H9 (cell line): ENCODE results near the gene ACSM3. TPM values are rescaled to one million over a fixed set of nuclear protein-coding genes. Genes with fewer than 3 reads are reported as not detected.

Experiments used
- DNase-seq: peaks from one replicate; pipeline ENCODE4 v3.0.0-alpha.2; 2017
- H2AFZ ChIP-seq: one replicate; pipeline ENCODE4 v1.6.1; 2013; ENCODE audit warnings: mild to moderate bottlenecking, low read length, control low read depth, moderate library complexity
- H2AK5ac ChIP-seq: 2 replicates; pipeline ENCODE4 v1.6.1; 2013; ENCODE audit warnings: low read length, control low read depth, mixed read lengths; ENCODE audit not compliant: insufficient read length
- H2BK120ac ChIP-seq: one replicate; pipeline ENCODE4 v1.6.1; 2013; ENCODE audit warnings: low read depth, mild to moderate bottlenecking, low read length, control low read depth, inconsistent platforms; ENCODE audit not compliant: poor library complexity, severe bottlenecking
- H2BK12ac ChIP-seq: 2 replicates; pipeline ENCODE4 v1.6.1; 2013; ENCODE audit warnings: low read length, control low read depth, mixed read lengths, low read depth; ENCODE audit not compliant: insufficient read length
- H2BK15ac ChIP-seq: 2 replicates; pipeline ENCODE4 v1.6.1; 2013; ENCODE audit warnings: low read depth, low read length, control low read depth
- H2BK20ac ChIP-seq: one replicate; pipeline ENCODE4 v1.6.1; 2013; ENCODE audit warnings: low read depth, mild to moderate bottlenecking, low read length, control low read depth, inconsistent platforms; ENCODE audit not compliant: poor library complexity, severe bottlenecking
- H2BK5ac ChIP-seq: 2 replicates; pipeline ENCODE4 v1.6.1; 2013; ENCODE audit warnings: low read length, control low read depth, mixed read lengths; ENCODE audit not compliant: insufficient read length
- H3K14ac ChIP-seq: 2 replicates; pipeline ENCODE4 v1.6.1; 2013; ENCODE audit warnings: low read length, control low read depth; ENCODE audit not compliant: insufficient read depth
- H3K18ac ChIP-seq: 2 replicates; pipeline ENCODE4 v1.6.1; 2013; ENCODE audit warnings: low read depth, mild to moderate bottlenecking, mixed read lengths, low read length, control low read depth; ENCODE audit not compliant: insufficient read length
- H3K23ac ChIP-seq: 2 replicates; pipeline ENCODE4 v1.6.1; 2013; ENCODE audit warnings: low read length, control low read depth, mixed read lengths, low read depth; ENCODE audit not compliant: insufficient read length
- H3K23me2 ChIP-seq: 2 replicates; pipeline ENCODE4 v1.6.1; 2013; ENCODE audit warnings: low read depth, mild to moderate bottlenecking, mixed read lengths, low read length, control low read depth; ENCODE audit not compliant: insufficient read length, poor library complexity, severe bottlenecking
- H3K27ac ChIP-seq: 2 replicates; pipeline ENCODE4 v1.5.1; 2013; ENCODE audit warnings: low read length, control low read depth, mixed read lengths, low read depth; ENCODE audit not compliant: insufficient read length
- H3K27me3 ChIP-seq: 2 replicates; pipeline ENCODE4 v1.6.1; 2013; ENCODE audit warnings: low read length, control low read depth, inconsistent platforms; ENCODE audit not compliant: insufficient read depth
- H3K4ac ChIP-seq: 2 replicates; pipeline ENCODE4 v1.6.1; 2013; ENCODE audit warnings: low read depth, mild to moderate bottlenecking, control low read depth, inconsistent platforms, low read length, moderate library complexity
- H3K4me1 ChIP-seq: 2 replicates; pipeline ENCODE4 v1.6.1; 2013; ENCODE audit warnings: low read length, control low read depth, inconsistent platforms; ENCODE audit not compliant: insufficient read depth
- H3K4me2 ChIP-seq: 2 replicates; pipeline ENCODE4 v1.6.1; 2013; ENCODE audit warnings: low read length, control low read depth, mixed read lengths; ENCODE audit not compliant: insufficient read length, insufficient read depth
- H3K56ac ChIP-seq: 2 replicates; pipeline ENCODE4 v1.6.1; 2013; ENCODE audit warnings: low read depth, mild to moderate bottlenecking, mixed read lengths, low read length, control low read depth; ENCODE audit not compliant: insufficient read length
- H3K79me1 ChIP-seq: 2 replicates; pipeline ENCODE4 v1.6.1; 2013; ENCODE audit warnings: low read depth, mild to moderate bottlenecking, moderate library complexity, low read length, control low read depth, inconsistent platforms; ENCODE audit not compliant: insufficient read depth, poor library complexity, severe bottlenecking
- H3K79me2 ChIP-seq: 2 replicates; pipeline ENCODE4 v1.6.1; 2013; ENCODE audit warnings: low read length, control low read depth, inconsistent platforms; ENCODE audit not compliant: insufficient read depth
- H3K9ac ChIP-seq: 2 replicates; pipeline ENCODE4 v1.6.1; 2013; ENCODE audit warnings: low read length, control low read depth, mixed read lengths; ENCODE audit not compliant: insufficient read length; ENCODE audit errors: extremely low read depth
- H3K9me3 ChIP-seq: one replicate; pipeline ENCODE4 v1.6.1; 2013; ENCODE audit warnings: low read depth, low read length, inconsistent platforms; ENCODE audit not compliant: control insufficient read depth
- H3T11ph ChIP-seq: one replicate; pipeline ENCODE4 v1.6.1; 2013; ENCODE audit warnings: mild to moderate bottlenecking, low read length, control low read depth, inconsistent platforms
- H4K20me1 ChIP-seq: one replicate; pipeline ENCODE4 v1.6.1; 2013; ENCODE audit not compliant: control insufficient read depth, insufficient read length, insufficient read depth
- H4K5ac ChIP-seq: 2 replicates; pipeline ENCODE4 v1.6.1; 2013; ENCODE audit warnings: low read depth, mild to moderate bottlenecking, mixed read lengths, low read length, control low read depth; ENCODE audit not compliant: insufficient read length
- H4K8ac ChIP-seq: replicated peaks from 2 replicates; pipeline ENCODE4 v1.6.1; 2013; ENCODE audit warnings: low read length, control low read depth, mixed read lengths, low read depth; ENCODE audit not compliant: insufficient read length
- H4K91ac ChIP-seq: 2 replicates; pipeline ENCODE4 v1.6.1; 2013; ENCODE audit warnings: low read depth, mild to moderate bottlenecking, moderate library complexity, mixed read lengths, low read length, control low read depth; ENCODE audit not compliant: insufficient read length
- H3K27ac Mint-ChIP-seq, 3 experiments: 2 replicates in 2 of 3; 3 replicates in 1 of 3; pipeline ENCODE4 v1.8.0; 2020 to 2021; ENCODE audit warnings: mixed read lengths in 3 of 3, mild to moderate bottlenecking in 1 of 3, moderate library complexity in 1 of 3
- H3K27me3 Mint-ChIP-seq: 2 replicates; pipeline ENCODE4 v1.8.0; 2021; ENCODE audit warnings: low read depth, mild to moderate bottlenecking, moderate library complexity, mixed read lengths
- H3K36me3 Mint-ChIP-seq, 3 experiments: 2 replicates in 2 of 3; 3 replicates in 1 of 3; pipeline ENCODE4 v1.8.0; 2020 to 2021; ENCODE audit warnings: low read depth in 3 of 3, mixed read lengths in 3 of 3; ENCODE audit not compliant: insufficient read depth in 1 of 3
- H3K4me1 Mint-ChIP-seq, 2 experiments: 2 replicates each; pipeline ENCODE4 v1.8.0; 2020; ENCODE audit warnings: mixed read lengths in 2 of 2
- H3K4me3 Mint-ChIP-seq, 2 experiments: 2 replicates in 1 of 2; 3 replicates in 1 of 2; pipeline ENCODE4 v1.8.0; 2020 to 2021; ENCODE audit warnings: mild to moderate bottlenecking in 2 of 2, mixed read lengths in 2 of 2, moderate library complexity in 1 of 2
- H3K9me3 Mint-ChIP-seq, 2 experiments: 2 replicates in 1 of 2; 3 replicates in 1 of 2; pipeline ENCODE4 v1.8.0; 2020; ENCODE audit warnings: mild to moderate bottlenecking in 2 of 2, mixed read lengths in 2 of 2, moderate library complexity in 1 of 2
- CTCF ChIP-seq: fragments of 200-600 bp; sonication (generic); conservative IDR thresholded peaks from 3 replicates; pipeline ENCODE4 v1.8.0; 2021; ENCODE audit warnings: antibody characterized with exemption, mild to moderate bottlenecking
- WGBS: extraction: QIAGEN DNeasy Blood & Tissue Kit; methylation state at CpG from one replicate; pipeline ENCODE4 v1.1.7; 2013; ENCODE audit warnings: missing lambda C conversion rate, low lambda C conversion rate, mixed read lengths; ENCODE audit not compliant: insufficient read length; ENCODE audit errors: extremely low coverage; 5-methylcytosine and 5-hydroxymethylcytosine counted together
- total RNA-seq: library from RNA; stranded (reverse); gene quantifications from 2 replicates; pipeline ENCODE4 v1.2.1, GENCODE V29; 2021

Gene ACSM3
- total RNA-seq, 1 experiment from 2014 or later: 3.1 TPM

DNA sequence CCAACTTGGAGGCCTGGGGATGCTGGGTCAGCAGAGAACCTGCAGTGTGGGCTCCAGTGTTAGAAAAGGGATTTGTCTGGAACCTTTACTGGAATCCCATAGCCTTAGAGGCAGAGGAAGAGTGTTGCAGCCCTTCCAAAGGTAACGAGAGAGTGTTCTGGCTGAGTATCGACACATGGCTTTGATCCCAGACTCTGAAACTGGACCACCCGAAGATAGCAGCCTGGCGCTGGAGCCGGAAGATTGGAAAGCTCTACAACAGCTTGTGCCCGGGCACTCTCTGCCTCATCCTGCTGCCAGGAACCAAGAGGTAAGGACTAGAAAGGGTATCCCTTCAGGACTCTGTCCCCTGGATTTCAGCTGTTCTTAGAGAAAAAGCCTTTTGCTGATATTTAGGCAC lies 82.2 kb downstream of the ACSM3 start:
- Mint-ChIP-seq H3K4me3 (no peak overlapping the region), H3K27ac (no peak overlapping the region), H3K4me1 (no peaks in the 10 kb centered on the region), H3K9me3 (no peaks in the 10 kb centered on the region), H3K27me3 (no peaks in the 10 kb centered on the region), H3K36me3 (peaks cover 6 to 32% (median 17%) of the 10 kb centered on the region in 3 experiments)
- Histone ChIP-seq H2AK5ac (no peak overlapping the region), H4K5ac (no peak overlapping the region), H3K18ac (no peak overlapping the region), H3K23ac (no peak overlapping the region), H3T11ph (no peak overlapping the region), H3K79me1 (no peaks in the 10 kb centered on the region), H2AFZ (no peak overlapping the region), H3K4ac (no peak overlapping the region), H3K23me2 (no peaks in the 10 kb centered on the region), H2BK15ac (no peak overlapping the region), H3K14ac (no peak overlapping the region), H3K79me2 (no peaks in the 10 kb centered on the region), H2BK120ac (no peak overlapping the region), H2BK12ac (no peak overlapping the region), H4K91ac (no peak overlapping the region), H2BK20ac (no peak overlapping the region), H3K9ac (no peak overlapping the region), H4K20me1 (no peaks in the 10 kb centered on the region), H3K27me3 (no peaks in the 10 kb centered on the region; the same call in 1 of the 2 replicates), H4K8ac (no peak overlapping the region), H3K27ac (no peak overlapping the region), H3K56ac (no peak overlapping the region), H2BK5ac (no peak overlapping the region), H3K9me3 (no peaks in the 10 kb centered on the region), H3K4me1 (no peaks in the 10 kb centered on the region), H3K4me2 (no peak overlapping the region)
- WGBS: no CpG with 5 or more reads among the region's 6 CpGs
- DNase-seq: no peak
- TF ChIP-seq CTCF: no peak
